ENCODE data around the gene CDKN2AIPNL.
"Not testable (repeated sequence)": the region's sequence is repeated elsewhere in the genome, so short reads cannot be mapped to it uniquely, and the experiment has no call there.

CDKN2AIPNL gene

DNA sequence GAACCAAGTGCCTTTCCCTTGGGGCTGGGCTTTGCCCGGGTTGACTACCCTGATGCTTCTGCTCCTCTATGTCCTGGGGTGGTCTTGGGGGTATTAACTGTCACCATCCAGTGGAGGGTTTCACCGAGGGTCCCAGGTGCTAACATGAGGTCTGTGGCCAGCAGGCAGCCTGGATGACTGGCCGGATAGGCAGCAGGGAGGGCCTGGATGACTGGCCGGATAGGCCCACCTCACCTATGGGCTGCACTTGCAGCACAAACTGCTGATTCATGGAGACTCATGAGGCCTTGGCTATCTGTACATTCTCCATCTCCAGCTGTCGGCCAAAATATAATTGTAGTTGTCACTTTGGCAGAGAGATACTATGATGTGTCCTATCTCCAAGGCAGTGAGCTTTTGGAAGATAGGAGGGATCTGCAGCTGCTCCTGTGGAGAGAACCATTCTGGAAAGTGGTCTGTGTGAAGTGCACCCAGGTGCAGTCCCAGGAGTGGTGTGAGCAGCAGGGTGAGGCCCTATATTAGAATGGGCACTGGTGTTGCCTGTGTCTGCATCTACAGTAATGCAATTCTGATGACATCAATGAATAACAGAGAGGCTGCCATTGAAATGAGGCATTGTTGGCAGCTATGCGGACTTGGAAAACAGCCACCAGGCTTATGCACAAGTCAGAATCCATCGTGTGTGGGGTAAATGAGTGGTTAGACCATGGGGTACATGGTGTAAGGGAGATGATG is 26.3 kb upstream of the CDKN2AIPNL start:
- DNase-seq (ENCODE audit: low spot score) = peak; percentile 49

DNA sequence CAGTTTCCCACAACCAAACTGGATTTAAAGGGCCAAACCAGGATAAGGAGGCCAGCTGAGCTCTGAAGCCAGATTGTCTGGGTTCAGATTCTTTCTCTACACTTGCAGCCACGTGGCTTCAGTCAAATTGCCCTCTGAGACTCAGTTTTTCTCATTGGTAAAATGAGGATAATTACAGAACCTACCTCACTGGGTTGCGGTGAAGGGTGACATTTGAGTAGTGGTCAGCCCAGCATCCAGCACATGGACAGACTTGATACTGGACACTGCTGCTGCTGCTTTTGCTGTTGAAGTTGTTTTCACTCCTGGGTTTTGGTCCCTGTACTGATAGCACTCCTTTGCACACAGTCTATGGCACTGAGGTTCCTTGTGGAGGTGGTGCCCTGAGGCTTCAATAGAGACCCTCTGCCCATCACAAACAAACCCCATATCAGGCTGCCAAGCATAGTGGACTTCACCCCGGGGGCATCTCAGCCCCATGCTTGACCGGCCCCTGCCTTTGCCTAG is 25.7 kb upstream of the CDKN2AIPNL start:
- DNase-seq (ENCODE audit: low spot score) = no peak

DNA sequence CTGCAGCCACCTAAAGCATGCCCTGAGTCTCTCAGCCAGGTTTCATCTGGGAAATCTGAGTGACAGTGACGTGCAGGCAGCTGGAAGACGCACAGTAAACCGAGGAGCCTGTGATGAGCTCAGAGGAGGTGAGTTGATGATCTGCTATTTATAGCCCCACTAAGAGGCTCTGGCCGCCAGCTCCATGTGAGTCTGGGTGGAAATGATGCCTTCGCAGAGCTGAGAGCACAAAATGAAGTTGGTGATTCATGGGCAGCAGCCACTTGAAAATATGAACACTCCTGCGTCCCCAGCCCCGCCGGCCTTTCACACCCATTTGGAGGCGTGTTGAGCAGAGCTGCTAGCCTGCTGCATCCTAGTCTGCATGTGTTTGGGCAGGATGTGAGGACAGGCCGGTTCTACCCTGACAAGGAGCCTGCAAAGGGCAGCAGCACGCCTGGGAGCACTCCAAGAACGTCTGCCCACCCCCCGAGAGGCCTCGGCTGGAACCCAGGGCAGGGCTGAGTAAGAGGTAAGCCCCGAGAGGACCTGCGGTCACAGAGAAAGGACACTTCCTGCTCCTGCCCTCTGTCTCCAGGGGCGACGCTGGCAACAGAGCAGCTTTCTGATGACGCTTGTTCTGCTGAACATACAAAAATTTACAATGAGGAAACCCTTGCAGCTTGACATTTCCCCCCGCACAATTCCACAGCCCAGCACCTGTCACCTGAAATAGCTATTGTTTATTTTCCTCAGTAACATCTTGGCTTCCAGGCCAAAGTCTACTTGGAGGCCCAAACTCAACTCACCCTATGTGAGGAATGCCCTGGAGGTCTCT is 25.1 kb upstream of the CDKN2AIPNL start:
- DNase-seq (ENCODE audit: low spot score) = peak; percentile 77

GRCh38 chr5:134435560-134435959 is 23.9 kb upstream of the CDKN2AIPNL start:
- peak; percentile 30 for DNase-seq (ENCODE audit: low spot score)

DNA sequence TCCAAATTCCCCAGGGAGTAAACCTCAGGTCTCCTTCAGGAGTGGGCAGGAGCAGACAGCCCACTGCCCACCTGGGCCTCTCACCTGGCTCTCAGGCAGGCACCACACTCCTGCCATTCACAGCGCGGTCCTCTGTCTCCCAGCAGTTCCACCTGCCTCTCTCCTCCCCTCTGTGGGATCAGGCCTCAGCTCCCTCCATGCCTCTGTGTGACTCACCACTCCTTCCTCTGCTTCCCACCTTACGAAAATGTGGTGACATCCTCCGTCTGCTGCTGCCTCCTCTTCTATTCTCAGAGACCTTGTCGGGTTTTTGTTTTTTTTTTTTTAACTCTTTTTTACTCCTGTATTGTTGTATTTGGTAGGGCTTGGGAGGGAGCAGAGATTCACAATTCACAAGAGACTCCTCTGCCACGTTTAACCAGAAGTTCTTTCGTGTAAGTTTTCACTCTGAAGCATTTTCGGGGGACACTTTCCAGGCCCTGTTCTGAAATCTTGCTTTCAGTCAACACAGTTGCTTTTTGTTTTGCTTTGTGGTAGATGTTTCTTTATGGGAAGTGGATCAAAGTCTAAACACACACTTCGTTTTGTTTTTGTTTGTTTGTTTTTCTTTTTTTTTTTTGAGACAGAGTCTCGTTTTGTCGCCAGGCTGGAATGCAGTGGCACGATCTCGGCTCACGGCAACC is 21.1 kb upstream of the CDKN2AIPNL start:
- DNase-seq (ENCODE audit: low spot score) = no peak

GRCh38 chr5:134432174-134432573 is 20.5 kb upstream of the CDKN2AIPNL start:
- no peak for DNase-seq (ENCODE audit: low spot score)

GRCh38 chr5:134430001-134430569 is 18.4 kb upstream of the CDKN2AIPNL start:
- DNase-seq (ENCODE audit: low spot score) = no peak

DNA sequence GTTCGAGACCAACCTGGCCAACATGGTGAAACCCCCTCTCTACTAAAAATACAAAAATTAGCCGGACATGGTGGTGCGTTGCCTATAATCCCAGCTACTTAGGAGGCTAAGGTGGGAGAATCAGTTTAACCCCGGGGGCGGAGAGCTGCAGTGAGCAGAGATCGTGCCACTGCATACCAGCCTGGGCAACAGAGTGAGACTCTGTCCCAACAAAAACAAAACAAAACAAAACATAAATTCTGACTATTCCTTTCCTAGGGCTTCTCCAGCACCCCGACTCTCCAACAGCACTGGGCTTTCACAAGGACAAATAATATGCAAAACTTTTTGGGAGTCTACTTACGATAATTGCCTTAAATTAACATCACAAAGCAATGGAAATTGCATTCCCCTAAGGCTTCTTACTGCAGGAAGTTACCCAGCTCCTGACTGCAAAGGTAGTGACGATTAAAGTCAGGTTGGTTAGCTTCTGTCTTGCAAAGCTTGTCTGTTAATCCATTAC is 15.9 kb upstream of the CDKN2AIPNL start:
- DNase-seq (ENCODE audit: low spot score) = no peak

DNA sequence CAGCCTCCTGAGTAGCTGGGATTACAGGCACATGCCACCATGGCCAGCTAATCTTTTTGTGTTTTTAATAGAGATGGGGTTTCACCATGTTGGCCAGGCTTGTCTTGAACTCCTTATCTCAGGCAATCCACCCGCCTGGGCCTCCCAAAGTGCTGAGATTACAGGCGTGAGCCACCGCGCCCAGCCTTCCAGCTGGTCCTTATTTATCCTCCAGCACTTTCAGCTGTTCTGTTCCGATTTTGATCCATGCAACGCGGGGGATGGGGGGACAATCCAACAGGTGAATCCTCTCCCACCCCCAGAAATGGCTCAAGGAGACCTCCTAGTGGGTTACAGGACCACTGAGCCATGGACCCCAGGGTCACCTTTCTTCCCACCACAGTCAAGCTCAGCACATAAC is 14.7 kb upstream of the CDKN2AIPNL start:
- no peak for DNase-seq (ENCODE audit: low spot score)

- DNase-seq (ENCODE audit: low spot score) = no peak
Observed at GRCh38 chr5:134423376-134423775, 11.7 kb upstream of the CDKN2AIPNL start.

- no peak for DNase-seq (ENCODE audit: low spot score)
Observed at GRCh38 chr5:134422791-134423365, 11.2 kb upstream of the CDKN2AIPNL start.

GRCh38 chr5:134421038-134421437 is 9.4 kb upstream of the CDKN2AIPNL start:
- DNase-seq (ENCODE audit: low spot score) = not testable (repeated sequence)

GRCh38 chr5:134420343-134420742 is 8.7 kb upstream of the CDKN2AIPNL start:
- DNase-seq (ENCODE audit: low spot score) = no peak

- DNase-seq (ENCODE audit: low spot score) = no peak
Observed at GRCh38 chr5:134418958-134419357, 7.3 kb upstream of the CDKN2AIPNL start.

- no peak for DNase-seq (ENCODE audit: low spot score)
Observed at GRCh38 chr5:134417707-134418106, 6.0 kb upstream of the CDKN2AIPNL start.

- DNase-seq (ENCODE audit: low spot score) = no peak
Observed at GRCh38 chr5:134413046-134413445, 1.4 kb upstream of the CDKN2AIPNL start.

GRCh38 chr5:134411228-134411545 is 494 bp downstream of the CDKN2AIPNL start:
- DNase-seq (ENCODE audit: low spot score) = no peak

GRCh38 chr5:134410822-134411221 is 859 bp downstream of the CDKN2AIPNL start:
- no peak for DNase-seq (ENCODE audit: low spot score)

- DNase-seq (ENCODE audit: low spot score) = no peak
Observed at GRCh38 chr5:134409321-134409720, 2.4 kb downstream of the CDKN2AIPNL start.

- DNase-seq (ENCODE audit: low spot score) = no peak
Observed at GRCh38 chr5:134406390-134406789, 5.3 kb downstream of the CDKN2AIPNL start.

DNA sequence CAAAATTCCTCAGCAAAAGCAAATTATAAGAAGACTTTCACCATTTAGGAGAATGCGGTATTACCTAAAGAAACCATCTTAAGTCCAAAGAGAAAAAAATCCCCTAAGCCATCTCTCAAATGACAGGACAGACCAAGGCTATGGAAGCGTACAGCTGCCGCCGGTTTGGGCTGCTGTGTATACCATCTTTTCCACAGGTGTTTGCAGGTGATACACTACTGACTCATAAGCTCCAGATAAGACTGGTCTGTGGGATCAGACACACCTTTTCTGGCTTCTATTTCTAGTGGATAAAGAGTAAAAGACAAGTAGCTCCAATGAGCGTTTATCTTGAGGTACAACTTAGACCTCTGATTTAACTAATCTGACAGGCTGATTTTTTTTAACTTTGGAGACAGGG is 7.7 kb downstream of the CDKN2AIPNL start:
- no peak for DNase-seq (ENCODE audit: low spot score)

DNA sequence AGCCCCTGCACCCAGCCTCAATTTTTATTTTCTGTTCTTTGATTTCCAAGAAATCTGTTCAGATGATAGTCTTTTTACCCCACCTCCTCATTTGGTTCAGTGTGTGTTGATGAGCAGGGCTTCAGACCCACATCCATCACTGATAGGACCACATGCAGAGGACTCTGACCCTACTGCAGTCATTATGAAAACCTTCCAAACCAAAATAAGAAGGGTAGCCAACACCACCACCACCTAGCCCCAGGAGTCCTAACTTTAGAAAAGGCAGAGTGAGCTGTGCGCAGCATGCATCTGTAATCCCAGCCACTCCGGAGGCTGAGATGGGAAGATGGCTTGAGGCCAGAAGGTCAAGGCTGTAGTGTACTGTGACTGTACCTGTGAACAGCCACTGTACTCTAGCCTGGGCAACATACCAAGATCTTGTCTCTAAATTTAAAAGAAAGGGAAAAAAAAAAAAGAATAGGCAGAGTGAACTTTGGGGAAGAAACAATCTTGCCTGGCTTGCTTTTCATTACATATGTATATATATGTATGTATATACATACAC is 13.0 kb downstream of the CDKN2AIPNL start:
- no peak for DNase-seq (ENCODE audit: low spot score)

Data from GM03348 (cell line).